MV-4-11 (cell line): ENCODE results near the gene CSF3R.
"Not testable (repeated sequence)": the region's sequence is repeated elsewhere in the genome, so short reads cannot be mapped to it uniquely, and the experiment has no call there.

Source experiments
- DNase-seq: peaks from one replicate; lab custom pipeline; 2025; lab: John Stamatoyannopoulos, UW

CSF3R gene

GRCh38 chr1:36513676-36514473, 31.2 kb upstream of the CSF3R start:
- peak; percentile 21 for DNase-seq

- no peak for DNase-seq
These were observed 30.1 kb upstream of the CSF3R start for GRCh38 chr1:36512842-36513241.

GRCh38 chr1:36511804-36512798, 29.4 kb upstream of the CSF3R start:
- DNase-seq = no peak

GRCh38 chr1:36511220-36511619, 28.5 kb upstream of the CSF3R start:
- not testable (repeated sequence) for DNase-seq

GRCh38 chr1:36510418-36510817, 27.7 kb upstream of the CSF3R start:
- DNase-seq = no peak

GRCh38 chr1:36508257-36508656, 25.5 kb upstream of the CSF3R start:
- no peak for DNase-seq

- DNase-seq = peak; percentile 25
These were observed 23.7 kb upstream of the CSF3R start for GRCh38 chr1:36506276-36506920.

- DNase-seq = no peak
These were observed 21.0 kb upstream of the CSF3R start for GRCh38 chr1:36503733-36504132.

- DNase-seq = no peak
These were observed 20.4 kb upstream of the CSF3R start for GRCh38 chr1:36503159-36503558.

GRCh38 chr1:36502616-36503015, 19.9 kb upstream of the CSF3R start:
- no peak for DNase-seq

- not testable (repeated sequence) for DNase-seq
These were observed 19.2 kb upstream of the CSF3R start for GRCh38 chr1:36501911-36502310.

- DNase-seq = no peak
These were observed 14.5 kb upstream of the CSF3R start for GRCh38 chr1:36497207-36497606.

- no peak for DNase-seq
These were observed 12.3 kb upstream of the CSF3R start for GRCh38 chr1:36494971-36495370.

GRCh38 chr1:36493524-36493923, 10.8 kb upstream of the CSF3R start:
- no peak for DNase-seq

- no peak for DNase-seq
These were observed 9.8 kb upstream of the CSF3R start for GRCh38 chr1:36492491-36492890.

GRCh38 chr1:36489258-36490051, 6.7 kb upstream of the CSF3R start:
- DNase-seq = not testable (repeated sequence)

- no peak for DNase-seq
These were observed 5.2 kb upstream of the CSF3R start for GRCh38 chr1:36487906-36488305.

GRCh38 chr1:36487336-36487725, 4.6 kb upstream of the CSF3R start:
- not testable (repeated sequence) for DNase-seq

- peak; percentile 97 for DNase-seq
These were observed 4.0 kb upstream of the CSF3R start for GRCh38 chr1:36486439-36487335.

GRCh38 chr1:36486093-36486438, 3.4 kb upstream of the CSF3R start:
- no peak for DNase-seq

- DNase-seq = no peak
These were observed 1.4 kb upstream of the CSF3R start for GRCh38 chr1:36484099-36484498.
